ENCODE measurements around the gene PHF14. TPM values are rescaled to one million over a fixed set of nuclear protein-coding genes. Genes with fewer than 3 reads are reported as not detected.

The PHF14 gene
- total and polyA plus RNA-seq, 4 donors, result 6.9 to 24.4 (median 15.3) TPM

GRCh38 chr7:11176985-11177555 is 203.4 kb downstream of the PHF14 start:
- Histone ChIP-seq H3K36me3 (ENCODE audit: control insufficient read depth in 4 of 4, insufficient read depth in 3 of 4, low read depth in 1 of 4, low read length in 3 of 4) (no peaks in the 10 kb centered on the region), H3K4me1 (ENCODE audit: control insufficient read depth in 4 of 4, insufficient read depth in 4 of 4, low read length in 3 of 4) (no peaks in the 10 kb centered on the region), H3K27me3 (ENCODE audit: control insufficient read depth in 4 of 4, insufficient read depth in 4 of 4, low read length in 3 of 4) (no peaks in the 10 kb centered on the region), H3K9me3 (ENCODE audit: control insufficient read depth in 4 of 4, low read length in 3 of 4) (no peaks in the 10 kb centered on the region), H3K27ac (ENCODE audit: low read depth in 1 of 2, low read length in 2 of 2) (no peak overlapping the region), H3K4me3 (ENCODE audit: low read depth in 1 of 3, low read length in 3 of 3) (no peak overlapping the region), H3K9ac (ENCODE audit: low read depth in 1 of 2, low read length in 2 of 2) (no peak overlapping the region)
- 85% methylated on average over 1 of the region's 1 CpG for WGBS
- DNase-seq (ENCODE audit: low spot score), result no peak
- TF ChIP-seq TAF1 (conservative IDR thresholded peaks at IDR 0.05) (no peak), HNF4A (conservative IDR thresholded peaks at IDR 0.05) (no peak), EGR1 (IDR thresholded peaks at IDR 0.05; ENCODE audit: low read depth in 2 of 2) (no peak), HNF4G (IDR thresholded peaks at IDR 0.05) (no peak), JUND (IDR thresholded peaks at IDR 0.05) (no peak), SP1 (IDR thresholded peaks at IDR 0.05) (no peak), YY1 (IDR thresholded peaks at IDR 0.05) (no peak), MAX (IDR thresholded peaks at IDR 0.05) (no peak), RXRA (IDR thresholded peaks at IDR 0.05) (no peak), FOXA1 (IDR thresholded peaks at IDR 0.05) (no peak)

- Histone ChIP-seq H3K27me3 (ENCODE audit: control insufficient read depth in 4 of 4, insufficient read depth in 4 of 4, low read length in 3 of 4) (no peaks in the 10 kb centered on the region), H3K27ac (ENCODE audit: low read depth in 1 of 2, low read length in 2 of 2) (no peak overlapping the region), H3K9me3 (ENCODE audit: control insufficient read depth in 4 of 4, low read length in 3 of 4) (no peaks in the 10 kb centered on the region), H3K4me3 (ENCODE audit: low read depth in 1 of 3, low read length in 3 of 3) (no peak overlapping the region), H3K36me3 (ENCODE audit: control insufficient read depth in 4 of 4, insufficient read depth in 3 of 4, low read depth in 1 of 4, low read length in 3 of 4) (no peaks in the 10 kb centered on the region), H3K4me1 (ENCODE audit: control insufficient read depth in 4 of 4, insufficient read depth in 4 of 4, low read length in 3 of 4) (no peaks in the 10 kb centered on the region), H3K9ac (ENCODE audit: low read depth in 1 of 2, low read length in 2 of 2) (no peak overlapping the region)
- no peak for DNase-seq (ENCODE audit: low spot score)
- TF ChIP-seq ZBTB33 (IDR thresholded peaks at IDR 0.05) (no peak), YY1 (IDR thresholded peaks at IDR 0.05) (no peak)
- 57% methylated on average over 3 of the region's 3 CpGs for WGBS
Measured at GRCh38 chr7:11177793-11178192, 204.1 kb downstream of the PHF14 start.

GRCh38 chr7:11181590-11181989 is 207.9 kb downstream of the PHF14 start:
- DNase-seq (ENCODE audit: low spot score), result no peak
- no peaks in the 10 kb centered on the region for H3K4me1 ChIP-seq (ENCODE audit: control insufficient read depth in 4 of 4, insufficient read depth in 4 of 4, low read length in 3 of 4)
- WGBS, result 73% methylated on average over 10 of the region's 10 CpGs
- H3K9me3 ChIP-seq (ENCODE audit: control insufficient read depth in 4 of 4, low read length in 3 of 4), result no peaks in the 10 kb centered on the region
- no peak overlapping the region for H3K4me3 ChIP-seq (ENCODE audit: low read depth in 1 of 3, low read length in 3 of 3)
- TF ChIP-seq SP1 (IDR thresholded peaks at IDR 0.05) (no peak), RXRA (IDR thresholded peaks at IDR 0.05) (no peak), FOXA2 (IDR thresholded peaks at IDR 0.05) (no peak), EGR1 (IDR thresholded peaks at IDR 0.05; ENCODE audit: low read depth in 2 of 2) (no peak), TAF1 (conservative IDR thresholded peaks at IDR 0.05) (no peak), NR2F2 (IDR thresholded peaks at IDR 0.05) (no peak), HNF4A (conservative IDR thresholded peaks at IDR 0.05) (no peak), RAD21 (IDR thresholded peaks at IDR 0.05) (no peak), JUND (IDR thresholded peaks at IDR 0.05) (no peak), MAX (IDR thresholded peaks at IDR 0.05) (no peak), ATF3 (IDR thresholded peaks at IDR 0.05) (no peak), YY1 (IDR thresholded peaks at IDR 0.05) (no peak), ZBTB33 (IDR thresholded peaks at IDR 0.05) (no peak), CTCF (IDR thresholded peaks at IDR 0.05; ENCODE audit: low read depth, low read length, missing input control) (no peak)
- H3K27ac ChIP-seq (ENCODE audit: low read depth in 1 of 2, low read length in 2 of 2), result no peak overlapping the region
- H3K36me3 ChIP-seq (ENCODE audit: control insufficient read depth in 4 of 4, insufficient read depth in 3 of 4, low read depth in 1 of 4, low read length in 3 of 4), result no peaks in the 10 kb centered on the region
- H3K27me3 ChIP-seq (ENCODE audit: control insufficient read depth in 4 of 4, insufficient read depth in 4 of 4, low read length in 3 of 4), result no peaks in the 10 kb centered on the region
- no peak overlapping the region for H3K9ac ChIP-seq (ENCODE audit: low read depth in 1 of 2, low read length in 2 of 2)
